ENCODE data around the gene TCP11L2. TPM values are rescaled to one million over a fixed set of nuclear protein-coding genes. Genes with fewer than 3 reads are reported as not detected.

Gene TCP11L2
- polyA plus RNA-seq, 1 experiment: 26.5 TPM

GRCh38 chr12:106304797-106305196 is 2.3 kb downstream of the TCP11L2 start:
- TF ChIP-seq CTCF (IDR thresholded peaks at IDR 0.05; ENCODE audit: low read depth, low read length): no peak
- CTCF ChIA-PET: interaction anchor here (1.0 kb wide), 1 partner anchor 537 kb away, joined by 3 read pairs; no protein-coding TSS in a partner anchor
- no peaks in the 10 kb centered on the region for H3K27me3 ChIP-seq (ENCODE audit: control insufficient read depth, insufficient read depth, low read length)
- POLR2A ChIA-PET: no interaction called here
- no peak overlapping the region for H3K27ac ChIP-seq (ENCODE audit: low read depth, low read length)
- H3K4me3 ChIP-seq (ENCODE audit: low read depth, low read length): no peak overlapping the region
- peaks cover 5% of the 10 kb centered on the region; the same call in 1 of the 2 replicates for H3K9me3 ChIP-seq (ENCODE audit: control insufficient read depth, insufficient read depth, low read length)
- no peak for DNase-seq (ENCODE audit: low read depth, low spot score)

DNA sequence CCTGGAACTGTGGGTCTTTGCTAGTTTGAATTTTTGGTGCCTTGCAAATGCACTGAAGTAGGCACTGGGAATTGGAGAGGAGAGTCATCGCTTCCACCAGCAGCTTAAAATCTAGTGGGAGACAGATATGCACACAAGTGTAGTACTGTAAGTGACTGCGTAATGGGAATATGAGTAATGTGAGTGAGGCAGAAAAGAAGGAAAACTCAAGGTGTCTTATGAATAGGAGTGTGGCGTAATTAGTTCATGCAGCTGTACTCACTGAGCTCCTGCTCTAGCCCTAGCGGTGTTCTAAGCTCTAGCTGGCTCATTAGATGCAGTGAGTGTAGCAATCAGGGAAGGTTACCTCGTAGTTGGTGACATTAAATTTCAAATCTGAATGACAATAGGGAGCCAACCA is 2.8 kb downstream of the TCP11L2 start:
- no peaks in the 10 kb centered on the region for H3K27me3 ChIP-seq (ENCODE audit: control insufficient read depth, insufficient read depth, low read length)
- ChIA-PET CTCF (interaction anchor here (1.0 kb wide), 1 partner anchor 536 kb away, joined by 3 read pairs; no protein-coding TSS in a partner anchor), POLR2A (no interaction called here)
- no peak overlapping the region for H3K27ac ChIP-seq (ENCODE audit: low read depth, low read length)
- DNase-seq (ENCODE audit: low read depth, low spot score): no peak
- no peak for TF ChIP-seq CTCF (IDR thresholded peaks at IDR 0.05; ENCODE audit: low read depth, low read length)
- peaks cover 5% of the 10 kb centered on the region; the same call in 1 of the 2 replicates for H3K9me3 ChIP-seq (ENCODE audit: control insufficient read depth, insufficient read depth, low read length)
- H3K4me3 ChIP-seq (ENCODE audit: low read depth, low read length): no peak overlapping the region

- DNase-seq (ENCODE audit: low read depth, low spot score): no peak
- no peak for TF ChIP-seq CTCF (IDR thresholded peaks at IDR 0.05; ENCODE audit: low read depth, low read length)
- H3K27me3 ChIP-seq (ENCODE audit: control insufficient read depth, insufficient read depth, low read length): no peaks in the 10 kb centered on the region
- CTCF ChIA-PET: no interaction called here
- POLR2A ChIA-PET: no interaction called here
- no peak overlapping the region for H3K4me3 ChIP-seq (ENCODE audit: low read depth, low read length)
- H3K27ac ChIP-seq (ENCODE audit: low read depth, low read length): no peak overlapping the region
- H3K9me3 ChIP-seq (ENCODE audit: control insufficient read depth, insufficient read depth, low read length): peaks cover 5% of the 10 kb centered on the region; the same call in 1 of the 2 replicates
These were observed 4.6 kb downstream of the TCP11L2 start for GRCh38 chr12:106307181-106307580.

- DNase-seq (ENCODE audit: low read depth, low spot score): no peak
- H3K27ac ChIP-seq (ENCODE audit: low read depth, low read length): no peak overlapping the region
- no peak overlapping the region for H3K4me3 ChIP-seq (ENCODE audit: low read depth, low read length)
- ChIA-PET CTCF (no interaction called here), POLR2A (no interaction called here)
- peaks cover under 1% of the 10 kb centered on the region; the same call in 1 of the 2 replicates for H3K9me3 ChIP-seq (ENCODE audit: control insufficient read depth, insufficient read depth, low read length)
- no peak for TF ChIP-seq CTCF (IDR thresholded peaks at IDR 0.05; ENCODE audit: low read depth, low read length)
- H3K27me3 ChIP-seq (ENCODE audit: control insufficient read depth, insufficient read depth, low read length): no peaks in the 10 kb centered on the region
These were observed 5.6 kb downstream of the TCP11L2 start for GRCh38 chr12:106308121-106308520.

DNA sequence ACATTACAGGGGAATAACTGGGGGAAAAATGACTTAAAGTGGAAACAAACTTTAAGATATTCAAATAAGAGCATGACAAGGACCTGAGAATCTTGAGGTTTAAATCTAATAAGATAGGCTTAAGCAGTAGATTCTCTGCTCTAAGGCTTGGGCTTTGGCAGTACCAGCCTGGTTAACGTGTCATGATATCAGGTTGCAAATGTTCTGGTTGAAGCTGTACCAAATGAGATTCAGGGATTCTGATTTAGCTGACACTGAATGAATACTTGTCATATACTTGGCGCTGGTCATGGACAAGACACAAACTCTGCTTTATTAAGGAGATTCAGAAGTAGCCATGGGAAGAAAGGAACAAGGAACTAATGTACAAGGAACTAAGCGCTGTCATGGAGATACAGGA is 6.1 kb downstream of the TCP11L2 start:
- Histone ChIP-seq H3K4me3 (ENCODE audit: low read depth, low read length) (no peak overlapping the region), H3K9me3 (ENCODE audit: control insufficient read depth, insufficient read depth, low read length) (no peaks in the 10 kb centered on the region), H3K27ac (ENCODE audit: low read depth, low read length) (no peak overlapping the region), H3K27me3 (ENCODE audit: control insufficient read depth, insufficient read depth, low read length) (no peaks in the 10 kb centered on the region)
- no peak for DNase-seq (ENCODE audit: low read depth, low spot score)
- POLR2A ChIA-PET: no interaction called here
- CTCF ChIA-PET: no interaction called here
- no peak for TF ChIP-seq CTCF (IDR thresholded peaks at IDR 0.05; ENCODE audit: low read depth, low read length)
